ENCODE results near the gene HMGB1.
"Not testable (repeated sequence)": the region's sequence is repeated elsewhere in the genome, so short reads cannot be mapped to it uniquely, and the experiment has no call there.

Gene HMGB1

DNA sequence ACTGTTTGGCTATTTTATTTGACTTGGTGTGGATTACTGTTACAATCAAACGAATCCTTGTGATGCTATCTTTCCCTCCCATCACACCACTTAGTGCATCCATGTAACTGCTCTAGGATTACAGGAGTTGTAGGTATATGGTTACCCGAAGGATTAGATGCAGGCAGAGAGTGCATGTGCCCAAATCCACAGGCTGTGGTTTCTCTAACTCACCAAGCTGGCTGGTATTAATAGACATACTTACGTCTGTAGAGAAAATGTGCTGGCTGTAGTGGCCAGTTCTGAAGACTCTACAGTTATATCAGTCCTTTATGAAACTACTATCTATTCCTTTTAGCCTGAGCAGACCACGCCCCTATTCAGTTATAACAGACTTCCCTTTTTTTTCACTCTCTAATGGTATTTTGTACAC is 1.1 kb upstream of the HMGB1 start:
- DNase-seq (ENCODE audit: low read depth in 2 of 3, low spot score in 1 of 3), result no peak

DNA sequence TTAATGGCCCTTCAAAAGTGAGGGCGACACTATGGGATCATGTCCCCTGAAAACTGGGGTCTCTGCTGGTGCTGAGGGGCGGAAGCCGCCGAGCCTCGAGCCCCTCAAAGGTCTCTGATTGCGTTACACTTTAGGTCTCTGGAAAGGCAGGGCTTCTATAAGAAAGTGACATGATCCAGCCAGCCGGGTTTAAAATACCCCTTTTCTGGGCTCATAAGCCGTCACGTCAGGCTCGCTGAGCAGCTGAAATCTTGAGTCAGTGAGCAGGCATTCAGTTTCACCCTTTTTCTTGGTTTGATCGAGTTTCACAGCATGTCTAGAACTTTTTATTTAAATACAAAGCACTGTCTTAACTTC is 600 bp upstream of the HMGB1 start:
- no peak for DNase-seq (ENCODE audit: low read depth in 2 of 3, low spot score in 1 of 3)

- no peak for DNase-seq (ENCODE audit: low read depth in 2 of 3, low spot score in 1 of 3)
Observed at GRCh38 chr13:30465343-30465592, 468 bp downstream of the HMGB1 start.

DNA sequence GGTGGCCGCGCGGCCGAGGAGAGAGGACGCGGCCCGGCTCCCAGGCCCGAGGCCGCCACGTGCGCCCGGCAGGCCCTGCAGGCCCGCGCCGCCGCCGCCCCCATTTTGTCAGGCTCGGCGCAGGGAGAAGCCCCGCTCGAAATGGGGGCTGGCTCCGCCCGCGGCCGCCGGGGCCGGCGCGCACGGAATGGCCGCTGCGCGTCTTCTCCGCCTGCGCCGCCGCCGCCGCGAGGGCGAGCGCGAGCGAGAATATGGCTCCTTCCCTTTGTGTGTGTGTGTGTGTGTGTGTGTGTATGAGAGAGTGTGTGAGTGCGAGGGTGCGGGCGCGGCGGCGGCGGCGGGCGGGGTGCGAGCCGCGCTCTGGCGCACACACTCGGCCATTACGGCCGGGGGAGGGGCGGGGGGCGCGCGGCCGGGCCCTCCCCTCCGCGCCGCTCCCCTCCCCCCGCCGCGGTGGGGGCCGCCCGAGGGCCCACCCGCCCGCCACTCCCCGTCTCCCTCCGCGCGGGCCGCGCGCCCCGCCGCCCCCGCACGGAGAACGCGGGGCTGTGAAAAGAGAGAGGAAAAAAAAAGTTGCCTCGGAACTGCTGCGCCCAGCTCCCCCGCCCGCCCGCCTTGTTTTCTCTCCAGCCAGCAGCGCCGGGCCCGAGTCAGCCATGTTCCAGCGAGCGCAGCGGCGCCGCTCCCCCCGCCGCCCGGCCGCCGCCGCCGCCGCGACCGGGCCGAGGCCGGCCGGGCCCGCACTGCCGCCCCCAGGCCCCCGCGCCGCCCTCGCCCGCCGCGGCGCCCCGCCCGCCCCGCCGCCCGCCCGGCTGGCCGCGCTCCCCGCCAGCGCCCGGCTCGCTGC is 1.0 kb downstream of the HMGB1 start:
- DNase-seq (ENCODE audit: low read depth in 2 of 3, low spot score in 1 of 3), result peak; percentile 53 to 70 (median 58)

DNA sequence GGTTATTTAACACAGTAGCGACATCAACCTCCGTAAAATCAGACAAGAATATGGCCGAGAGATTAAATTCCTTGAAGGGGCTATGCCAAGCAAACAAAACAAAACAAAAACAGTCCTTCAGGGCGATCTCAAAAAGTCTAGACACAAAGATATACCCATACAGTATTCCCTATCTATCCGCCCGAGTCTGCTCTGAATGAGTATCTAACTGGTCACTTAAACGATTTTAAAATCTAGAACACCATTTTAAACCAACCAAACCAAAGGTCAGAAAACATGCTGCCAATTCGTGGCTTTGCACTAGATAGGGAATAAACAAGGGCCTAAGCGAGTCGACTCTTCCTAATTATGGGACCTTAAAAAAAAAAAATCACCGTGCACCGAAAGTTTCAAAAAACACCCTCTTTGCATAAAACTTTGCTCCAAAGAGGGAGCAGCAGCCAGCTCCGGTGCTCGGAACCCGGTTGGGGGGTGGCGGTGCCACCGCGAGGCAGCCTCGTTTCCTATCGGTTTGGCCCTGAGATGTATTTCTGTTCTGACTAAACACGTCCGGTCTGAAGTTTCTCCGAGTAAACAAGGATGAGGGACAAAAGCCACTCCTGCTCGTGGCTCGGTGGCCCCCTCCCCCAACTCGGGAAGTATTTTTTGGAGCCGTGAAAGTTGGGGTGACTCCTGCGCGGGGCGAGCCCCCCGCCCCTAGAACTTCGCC is 1.8 kb downstream of the HMGB1 start:
- DNase-seq (ENCODE audit: low read depth in 2 of 3, low spot score in 1 of 3), result peak; percentile 62 to 68 (median 65)

GRCh38 chr13:30461279-30462066 is 4.3 kb downstream of the HMGB1 start:
- not testable (repeated sequence) for DNase-seq (ENCODE audit: low read depth in 2 of 3, low spot score in 1 of 3)

GRCh38 chr13:30457306-30457891 is 8.3 kb downstream of the HMGB1 start:
- DNase-seq (ENCODE audit: low read depth in 2 of 3, low spot score in 1 of 3), result no peak

DNA sequence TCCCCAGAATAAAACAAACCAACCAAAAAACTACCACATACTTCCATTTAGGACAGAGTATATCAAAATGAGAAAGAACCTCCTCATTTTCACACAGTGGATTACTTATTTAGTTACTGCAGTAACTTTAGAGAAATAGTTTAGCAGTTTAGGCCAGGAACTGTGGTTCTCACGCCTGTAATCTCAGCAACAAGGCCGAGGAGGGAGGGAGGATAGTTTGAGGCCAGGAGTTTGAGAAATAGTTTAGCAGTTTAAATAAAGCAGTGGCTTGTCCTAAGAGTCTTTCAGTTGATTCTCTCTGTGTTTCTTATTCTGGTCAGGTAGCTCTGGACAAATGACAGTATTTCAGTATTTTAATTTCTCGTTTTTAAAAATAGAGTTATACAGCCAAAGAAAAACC is 9.4 kb downstream of the HMGB1 start:
- no peak for DNase-seq (ENCODE audit: low read depth in 2 of 3, low spot score in 1 of 3)

DNA sequence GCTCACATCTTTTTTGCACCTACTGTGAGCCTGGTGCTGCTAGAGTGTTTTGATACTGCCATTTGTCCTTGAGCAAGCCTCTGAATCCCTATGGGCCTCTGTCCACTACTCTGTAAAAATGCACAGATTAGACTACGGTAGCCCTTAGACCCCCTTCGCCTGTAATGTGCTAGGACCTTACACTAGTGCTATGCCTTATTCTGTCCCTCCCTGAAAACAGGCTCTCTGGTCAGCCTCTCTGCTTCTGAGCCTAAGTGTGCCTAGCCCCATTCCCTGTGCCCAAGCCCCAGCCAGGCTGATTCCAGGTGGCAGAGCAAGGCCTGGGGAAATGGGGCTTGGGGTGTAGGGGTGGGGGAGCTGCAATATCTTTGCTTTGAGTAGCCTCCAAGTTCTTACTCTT is 10.7 kb downstream of the HMGB1 start:
- DNase-seq (ENCODE audit: low read depth in 2 of 3, low spot score in 1 of 3), result no peak

GRCh38 chr13:30453727-30454126 is 12.0 kb downstream of the HMGB1 start:
- no peak for DNase-seq (ENCODE audit: low read depth in 2 of 3, low spot score in 1 of 3)

GRCh38 chr13:30451476-30451875 is 14.3 kb downstream of the HMGB1 start:
- DNase-seq (ENCODE audit: low read depth in 2 of 3, low spot score in 1 of 3), result not testable (repeated sequence)

DNA sequence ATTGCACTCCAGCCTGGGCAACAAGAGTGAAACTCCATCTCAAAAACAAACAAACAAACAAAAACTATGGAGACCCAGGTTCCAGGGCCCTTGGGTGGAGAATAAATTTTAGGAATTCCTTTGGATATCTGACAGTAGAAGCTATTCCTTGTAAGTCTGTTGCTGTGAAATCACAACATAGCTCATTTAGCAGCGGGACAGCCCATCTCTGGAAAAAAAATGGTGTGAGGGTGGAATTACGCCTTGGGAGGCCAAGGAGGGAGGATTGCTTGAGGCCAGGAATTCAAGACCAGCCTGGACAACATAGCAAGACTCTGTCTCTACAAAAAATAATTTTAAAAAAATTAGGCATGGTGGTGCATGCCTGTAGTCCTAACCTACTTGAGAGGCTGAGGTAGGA is 15.7 kb downstream of the HMGB1 start:
- no peak for DNase-seq (ENCODE audit: low read depth in 2 of 3, low spot score in 1 of 3)

- DNase-seq (ENCODE audit: low read depth in 2 of 3, low spot score in 1 of 3), result no peak
Observed at GRCh38 chr13:30448441-30448840, 17.3 kb downstream of the HMGB1 start.

DNA sequence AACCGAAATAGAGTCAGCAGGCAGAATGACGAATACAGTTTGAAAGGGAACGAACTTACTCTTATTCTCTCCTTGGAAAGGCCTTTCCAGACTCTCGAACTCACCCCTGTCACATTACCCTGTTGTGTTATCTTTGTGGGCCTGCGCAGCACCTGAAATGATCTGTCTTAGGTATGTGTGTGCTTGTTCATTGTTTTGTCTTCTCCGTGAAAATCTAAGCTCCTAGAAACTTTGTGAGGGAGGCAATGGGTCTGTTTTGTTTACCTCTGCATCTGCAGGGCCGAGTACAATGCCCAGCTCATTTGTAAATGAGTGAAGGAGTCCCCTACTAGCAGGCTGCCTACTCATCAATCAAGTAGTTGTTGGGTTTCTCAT is 19.6 kb downstream of the HMGB1 start:
- no peak for DNase-seq (ENCODE audit: low read depth in 2 of 3, low spot score in 1 of 3)

DNA sequence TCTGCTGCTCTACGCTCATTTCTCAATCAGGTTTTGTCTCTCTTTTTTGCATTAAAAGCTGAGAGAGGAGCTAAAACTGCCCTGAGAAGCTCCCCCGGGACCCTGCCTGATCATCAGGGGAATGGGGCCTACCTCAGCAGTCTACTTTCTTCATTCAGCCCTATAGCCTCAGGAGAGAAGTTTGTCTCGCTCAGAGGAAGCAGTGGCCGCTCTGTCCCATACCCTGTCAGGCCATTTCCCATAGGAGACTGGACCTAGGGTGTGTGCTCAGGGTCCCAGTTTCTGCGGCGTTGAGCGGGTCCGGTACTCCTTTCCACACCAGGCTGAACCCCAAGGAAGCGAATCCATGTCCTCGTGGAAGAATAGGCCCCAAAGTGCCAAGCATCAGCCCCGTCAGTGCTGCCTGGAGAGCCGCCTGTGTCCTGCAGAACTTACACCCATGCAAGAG is 21.8 kb downstream of the HMGB1 start:
- no peak for DNase-seq (ENCODE audit: low read depth in 2 of 3, low spot score in 1 of 3)

DNA sequence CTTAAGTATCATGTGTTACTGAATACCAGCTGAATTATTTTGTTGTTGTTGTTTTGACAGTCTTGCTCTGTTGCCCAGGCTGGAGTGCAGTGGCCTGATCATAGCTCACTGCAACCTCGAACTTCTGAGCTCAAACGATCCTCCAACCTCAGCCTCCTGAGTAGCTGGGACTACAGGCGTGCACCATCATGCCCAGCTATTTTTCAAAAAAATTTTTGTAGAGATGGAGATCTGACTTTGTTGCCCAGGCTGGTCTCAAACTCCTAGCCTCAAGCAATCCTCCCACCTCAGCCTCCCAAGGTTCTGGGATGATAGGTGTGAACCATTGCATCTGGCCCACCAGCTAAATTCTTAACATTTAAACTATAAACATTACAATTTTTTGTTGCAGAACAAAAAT is 22.2 kb downstream of the HMGB1 start:
- not testable (repeated sequence) for DNase-seq (ENCODE audit: low read depth in 2 of 3, low spot score in 1 of 3)

DNA sequence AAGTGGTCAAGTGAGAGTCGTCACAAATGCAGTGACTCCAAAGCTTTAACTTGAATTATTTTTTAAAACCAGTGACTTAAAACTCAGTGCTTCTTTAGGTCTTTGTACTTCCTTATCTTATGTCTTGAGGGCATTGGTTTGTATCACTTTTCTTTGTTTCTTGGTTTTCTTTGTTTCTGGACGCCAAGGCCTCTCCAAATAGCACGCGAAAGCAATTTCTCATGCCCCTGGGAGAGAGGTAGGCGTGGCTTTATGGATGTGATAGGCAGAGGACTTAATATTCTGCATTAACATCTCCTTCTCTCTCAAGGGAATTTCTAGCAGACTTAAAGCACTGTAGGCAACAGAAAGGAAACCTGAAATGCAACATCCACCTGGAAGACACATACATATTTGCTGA is 22.8 kb downstream of the HMGB1 start:
- DNase-seq (ENCODE audit: low read depth in 2 of 3, low spot score in 1 of 3), result no peak

- DNase-seq (ENCODE audit: low read depth in 2 of 3, low spot score in 1 of 3), result no peak
Observed at GRCh38 chr13:30440910-30441703, 24.6 kb downstream of the HMGB1 start.

GRCh38 chr13:30438286-30438685 is 27.4 kb downstream of the HMGB1 start:
- DNase-seq (ENCODE audit: low read depth in 2 of 3, low spot score in 1 of 3), result no peak

GRCh38 chr13:30437177-30437576 is 28.6 kb downstream of the HMGB1 start:
- DNase-seq (ENCODE audit: low read depth in 2 of 3, low spot score in 1 of 3), result no peak

- no peak for DNase-seq (ENCODE audit: low read depth in 2 of 3, low spot score in 1 of 3)
Observed at GRCh38 chr13:30435911-30436451, 29.8 kb downstream of the HMGB1 start.

Data from stimulated activated CD4-positive, alpha-beta T cell treated with anti-CD3 and anti-CD28 coated beads, Interleukin-12 subunit alpha, Interleukin-12 subunit beta, amount 100 ng/mL, for 48 hours (primary cell).